Measurements from ENCODE around the gene PTPA.
A peak's percentile ranks its signal among the peaks of the same experiment; 100 is the strongest.
"Not testable (repeated sequence)": the region's sequence is repeated elsewhere in the genome, so short reads cannot be mapped to it uniquely, and the experiment has no call there.

Gene PTPA

GRCh38 chr9:129182122-129182521 lies 70.9 kb downstream of the PTPA start:
- no peak for DNase-seq (ENCODE audit: low spot score in 2 of 2)
- Histone ChIP-seq H3K36me3 (replicated peaks) (no peaks in the 10 kb centered on the region), H3K27me3 (ENCODE audit: low read depth) (no peaks in the 10 kb centered on the region), H3K9me3 (peaks cover 3% of the 10 kb centered on the region), H3K4me3 (no peak overlapping the region), H3K4me1 (peaks cover 9% of the 10 kb centered on the region)
- in situ Hi-C loops (cut with MboI; ENCODE audit: low sequenced_read_pairs): no loop called here

GRCh38 chr9:129182625-129183494 lies 71.6 kb downstream of the PTPA start:
- Histone ChIP-seq H3K9me3 (peaks cover 5% of the 10 kb centered on the region), H3K36me3 (replicated peaks) (no peaks in the 10 kb centered on the region), H3K4me3 (no peak overlapping the region), H3K27me3 (ENCODE audit: low read depth) (no peaks in the 10 kb centered on the region), H3K4me1 (peaks cover 9% of the 10 kb centered on the region)
- in situ Hi-C loops (cut with MboI; ENCODE audit: low sequenced_read_pairs): no loop called here
- DNase-seq (ENCODE audit: low spot score in 2 of 2): peak in 1 of 2 experiments; percentile 68

- Histone ChIP-seq H3K36me3 (replicated peaks) (no peaks in the 10 kb centered on the region), H3K4me3 (no peak overlapping the region), H3K4me1 (peaks cover 5% of the 10 kb centered on the region), H3K9me3 (peaks cover 5% of the 10 kb centered on the region), H3K27me3 (ENCODE audit: low read depth) (no peaks in the 10 kb centered on the region)
- in situ Hi-C loops (cut with MboI; ENCODE audit: low sequenced_read_pairs): no loop called here
- DNase-seq (ENCODE audit: low spot score in 2 of 2): no peak
Measured at GRCh38 chr9:129183495-129184218, 72.4 kb downstream of the PTPA start.

- peaks cover 5% of the 10 kb centered on the region for H3K9me3 ChIP-seq
- in situ Hi-C loops (cut with MboI; ENCODE audit: low sequenced_read_pairs): no loop called here
- no peak overlapping the region for H3K4me3 ChIP-seq
- no peaks in the 10 kb centered on the region for H3K27me3 ChIP-seq (ENCODE audit: low read depth)
- H3K36me3 ChIP-seq (replicated peaks): no peaks in the 10 kb centered on the region
- no peak for DNase-seq (ENCODE audit: low spot score in 2 of 2)
- H3K4me1 ChIP-seq: no peaks in the 10 kb centered on the region; the same call in 1 of the 2 replicates
Measured at GRCh38 chr9:129184219-129184524, 73.0 kb downstream of the PTPA start.

GRCh38 chr9:129184596-129185122 lies 73.4 kb downstream of the PTPA start:
- no peak for DNase-seq (ENCODE audit: low spot score in 2 of 2)
- H3K4me1 ChIP-seq: no peaks in the 10 kb centered on the region
- H3K27me3 ChIP-seq (ENCODE audit: low read depth): no peaks in the 10 kb centered on the region
- H3K4me3 ChIP-seq: no peak overlapping the region
- in situ Hi-C loops (cut with MboI; ENCODE audit: low sequenced_read_pairs): no loop called here
- H3K9me3 ChIP-seq: peaks cover 5% of the 10 kb centered on the region
- H3K36me3 ChIP-seq (replicated peaks): no peaks in the 10 kb centered on the region

GRCh38 chr9:129185402-129185801 lies 74.2 kb downstream of the PTPA start:
- Histone ChIP-seq H3K27me3 (ENCODE audit: low read depth) (no peaks in the 10 kb centered on the region), H3K9me3 (peaks cover 5% of the 10 kb centered on the region), H3K4me3 (no peak overlapping the region), H3K4me1 (no peaks in the 10 kb centered on the region), H3K36me3 (replicated peaks) (no peaks in the 10 kb centered on the region)
- no peak for DNase-seq (ENCODE audit: low spot score in 2 of 2)
- in situ Hi-C loops (cut with MboI; ENCODE audit: low sequenced_read_pairs): no loop called here

- in situ Hi-C loops (cut with MboI; ENCODE audit: low sequenced_read_pairs): no loop called here
- no peaks in the 10 kb centered on the region for H3K36me3 ChIP-seq (replicated peaks)
- no peaks in the 10 kb centered on the region for H3K27me3 ChIP-seq (ENCODE audit: low read depth)
- no peak overlapping the region for H3K4me3 ChIP-seq
- peaks cover 5% of the 10 kb centered on the region for H3K9me3 ChIP-seq
- no peak for DNase-seq (ENCODE audit: low spot score in 2 of 2)
- H3K4me1 ChIP-seq: no peaks in the 10 kb centered on the region
Measured at GRCh38 chr9:129185991-129186390, 74.8 kb downstream of the PTPA start.

- H3K4me3 ChIP-seq: no peak overlapping the region
- in situ Hi-C loops (cut with MboI; ENCODE audit: low sequenced_read_pairs): no loop called here
Measured at GRCh38 chr9:129187042-129187441, 75.8 kb downstream of the PTPA start.

GRCh38 chr9:129189971-129190370 lies 78.8 kb downstream of the PTPA start:
- H3K27me3 ChIP-seq (ENCODE audit: low read depth); DNase-seq (ENCODE audit: low spot score in 2 of 2); H3K4me3 ChIP-seq; H3K4me1 ChIP-seq; H3K36me3 ChIP-seq (replicated peaks); H3K9me3 ChIP-seq; in situ Hi-C loops (cut with MboI; ENCODE audit: low sequenced_read_pairs): not testable (repeated sequence)

More at GRCh38 chr9:129187042-129187441, 75.8 kb downstream of the PTPA start:
- no peak for DNase-seq (ENCODE audit: low spot score in 2 of 2)
- H3K27me3 ChIP-seq (ENCODE audit: low read depth): no peaks in the 10 kb centered on the region
- H3K4me1 ChIP-seq: no peaks in the 10 kb centered on the region
- peaks cover 5% of the 10 kb centered on the region for H3K9me3 ChIP-seq
- H3K36me3 ChIP-seq (replicated peaks): no peaks in the 10 kb centered on the region

- Histone ChIP-seq H3K4me1 (no peaks in the 10 kb centered on the region), H3K4me3 (no peak overlapping the region), H3K36me3 (replicated peaks) (no peaks in the 10 kb centered on the region), H3K27me3 (ENCODE audit: low read depth) (0 out of 2 replicates have a peak, but pooled peaks cover 2% of the 10 kb centered on the region), H3K9me3 (peaks cover 5% of the 10 kb centered on the region)
- in situ Hi-C loops (cut with MboI; ENCODE audit: low sequenced_read_pairs): no loop called here
- DNase-seq (ENCODE audit: low spot score in 2 of 2): no peak
Measured at GRCh38 chr9:129191234-129191633, 80.0 kb downstream of the PTPA start.

- Histone ChIP-seq H3K4me3 (no peak overlapping the region), H3K4me1 (no peaks in the 10 kb centered on the region), H3K9me3 (no peaks in the 10 kb centered on the region), H3K27me3 (ENCODE audit: low read depth) (0 out of 2 replicates have a peak, but pooled peaks cover 2% of the 10 kb centered on the region), H3K36me3 (replicated peaks) (no peaks in the 10 kb centered on the region)
- DNase-seq (ENCODE audit: low spot score in 2 of 2): no peak
- in situ Hi-C loops (cut with MboI; ENCODE audit: low sequenced_read_pairs): no loop called here
Measured at GRCh38 chr9:129193655-129194054, 82.4 kb downstream of the PTPA start.

- no peaks in the 10 kb centered on the region for H3K9me3 ChIP-seq
- H3K4me3 ChIP-seq: no peak overlapping the region
- H3K36me3 ChIP-seq (replicated peaks): no peaks in the 10 kb centered on the region
- in situ Hi-C loops (cut with MboI; ENCODE audit: low sequenced_read_pairs): no loop called here
- H3K27me3 ChIP-seq (ENCODE audit: low read depth): 0 out of 2 replicates have a peak, but pooled peaks cover 2% of the 10 kb centered on the region
- no peak for DNase-seq (ENCODE audit: low spot score in 2 of 2)
- no peaks in the 10 kb centered on the region for H3K4me1 ChIP-seq
Measured at GRCh38 chr9:129194221-129194620, 83.0 kb downstream of the PTPA start.

- in situ Hi-C loops (cut with MboI; ENCODE audit: low sequenced_read_pairs): no loop called here
- DNase-seq (ENCODE audit: low spot score in 2 of 2): no peak
- Histone ChIP-seq H3K9me3 (no peaks in the 10 kb centered on the region), H3K27me3 (ENCODE audit: low read depth) (0 out of 2 replicates have a peak, but pooled peaks cover 2% of the 10 kb centered on the region), H3K4me1 (no peaks in the 10 kb centered on the region), H3K4me3 (no peak overlapping the region), H3K36me3 (replicated peaks) (no peaks in the 10 kb centered on the region)
Measured at GRCh38 chr9:129195606-129196005, 84.4 kb downstream of the PTPA start.

GRCh38 chr9:129197045-129197444 lies 85.8 kb downstream of the PTPA start:
- DNase-seq (ENCODE audit: low spot score in 2 of 2); H3K4me1 ChIP-seq; H3K9me3 ChIP-seq; H3K27me3 ChIP-seq (ENCODE audit: low read depth); in situ Hi-C loops (cut with MboI; ENCODE audit: low sequenced_read_pairs); H3K36me3 ChIP-seq (replicated peaks); H3K4me3 ChIP-seq: not testable (repeated sequence)

Measured in HAP-1 (cell line).